HG03060 (cell line): Measurements from ENCODE around the gene OR9G4.

Experiments used
- ATAC-seq: cut with Tn5 transposase; IDR thresholded peaks from one replicate; pipeline ENCODE4 v1.9.1; 2021; ENCODE audit warnings: low read depth, moderate number of reproducible peaks; ENCODE audit not compliant: unreplicated experiment

Gene OR9G4

DNA sequence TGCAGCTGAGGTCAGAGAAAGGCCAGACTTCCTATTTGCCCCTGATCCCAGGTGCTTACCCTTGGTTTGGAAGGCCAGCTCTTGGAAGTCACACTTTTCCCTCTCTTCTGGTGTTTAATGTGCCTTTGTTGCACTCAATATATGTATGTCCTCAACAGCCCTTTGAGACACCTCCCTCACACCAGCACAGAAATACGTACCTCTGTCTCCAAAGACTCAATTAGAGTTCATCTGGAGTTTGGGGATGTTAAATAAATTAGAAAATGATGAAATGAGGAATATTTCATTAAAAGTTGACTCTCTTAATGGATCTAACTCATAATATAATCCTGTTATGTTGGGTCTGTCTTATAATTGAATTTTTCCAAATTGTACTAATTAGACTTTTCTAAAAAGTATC, at the start of gene OR9G4:
OR9G4 (minus strand) TSS at position 101 of the 400 bp plus-strand sequence. CDS start 4,931 bp downstream, outside the sequence.
- no peak for ATAC-seq

GRCh38 chr11:56783448-56784041, 35.0 kb upstream of the OR9G4 start:
- no peak for ATAC-seq

- ATAC-seq, result no peak
These were observed 33.8 kb upstream of the OR9G4 start for GRCh38 chr11:56782167-56782847.

DNA sequence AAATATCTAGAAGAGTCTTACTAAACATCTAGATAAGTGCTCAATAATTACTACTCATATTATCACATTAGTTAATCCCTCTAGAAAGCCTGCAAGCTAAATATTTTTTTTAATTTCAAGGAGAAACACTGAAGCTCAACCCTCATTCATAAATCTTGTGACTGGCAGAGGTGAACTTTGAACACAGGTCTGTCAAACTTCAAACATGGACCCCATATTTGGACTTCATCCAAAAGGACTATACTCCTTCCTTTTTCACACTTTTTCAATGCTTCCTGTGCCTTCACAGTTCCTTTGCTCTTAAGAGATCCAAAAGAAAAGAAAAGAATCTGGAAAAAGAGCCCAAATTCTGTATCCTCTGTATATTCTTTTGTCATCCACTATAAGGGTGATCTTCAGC, 28.3 kb upstream of the OR9G4 start:
- ATAC-seq, result no peak

DNA sequence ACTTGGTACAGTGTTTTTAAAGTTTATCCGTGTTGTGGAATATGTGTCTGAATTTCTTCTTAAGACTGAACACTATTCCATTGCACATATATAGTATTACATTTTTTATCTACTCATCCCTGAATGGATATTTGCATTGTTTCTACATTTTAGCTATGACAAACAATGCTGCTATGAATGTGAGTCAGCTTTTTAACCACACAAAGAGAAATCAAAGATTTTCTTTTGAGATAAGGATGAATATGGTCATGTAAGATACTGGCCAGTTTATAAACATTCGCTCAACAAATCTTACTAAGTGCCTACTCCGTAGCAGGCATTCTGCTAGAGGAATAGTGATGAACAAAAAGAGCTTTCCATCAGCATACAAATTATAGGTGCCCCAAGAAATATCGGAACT, 16.5 kb upstream of the OR9G4 start:
- ATAC-seq, result no peak

DNA sequence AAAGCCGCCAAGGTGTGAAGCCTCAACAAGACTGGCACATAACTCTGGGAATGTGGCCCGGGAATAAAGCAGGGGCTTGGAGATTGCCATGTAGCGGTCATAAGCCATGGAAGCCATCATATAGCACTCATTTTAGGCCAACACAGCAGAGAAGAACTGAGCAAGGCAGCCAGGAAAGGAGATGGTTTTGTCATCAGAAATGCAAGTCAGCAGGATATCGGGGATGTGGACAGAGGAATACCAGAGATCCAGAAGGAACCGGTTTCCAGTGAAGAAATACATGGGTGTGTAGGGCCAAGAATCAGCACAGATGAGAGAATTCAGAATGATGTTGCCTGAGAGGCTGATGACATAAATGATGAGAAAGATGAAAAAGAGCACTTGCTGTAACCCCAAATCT, 3.0 kb upstream of the OR9G4 start:
- no peak for ATAC-seq

DNA sequence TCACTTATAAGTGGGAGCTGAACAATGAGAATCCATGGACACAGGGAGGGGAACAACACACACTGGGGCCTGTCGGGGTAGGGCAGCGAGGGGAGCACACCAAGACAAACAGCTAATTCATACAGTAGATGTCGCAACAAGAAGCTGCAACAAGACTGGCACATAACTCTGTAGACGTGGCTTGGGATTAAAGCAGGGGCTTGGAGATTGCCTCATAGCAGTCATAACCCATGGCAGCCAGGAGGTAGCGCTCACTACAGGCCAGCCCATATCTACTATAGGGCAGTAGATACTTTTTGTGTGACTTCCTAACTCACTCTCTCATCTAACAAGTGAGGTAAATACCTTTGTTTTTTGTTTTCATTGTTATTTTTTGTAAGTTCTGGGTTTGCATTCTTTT, 1.7 kb upstream of the OR9G4 start:
- no peak for ATAC-seq

DNA sequence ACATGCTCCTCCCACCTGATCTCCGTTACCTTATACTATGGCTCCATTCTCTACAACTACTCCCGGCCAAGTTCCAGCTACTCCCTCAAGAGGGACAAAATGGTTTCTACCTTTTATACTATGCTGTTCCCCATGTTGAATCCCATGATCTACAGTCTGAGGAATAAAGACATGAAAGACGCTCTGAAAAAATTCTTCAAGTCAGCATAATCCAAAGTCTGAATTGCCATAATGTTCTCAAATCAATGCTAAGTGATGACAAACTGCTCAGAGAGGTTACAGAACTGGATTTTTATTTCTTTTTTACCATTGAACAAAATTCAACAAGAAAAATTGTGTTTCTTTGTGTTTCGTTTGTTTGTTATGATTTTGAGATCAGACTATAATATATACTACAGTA, 7.6 kb downstream of the OR9G4 start:
- no peak for ATAC-seq

- ATAC-seq, result no peak
These were observed 8.4 kb downstream of the OR9G4 start for GRCh38 chr11:56740107-56740506.

GRCh38 chr11:56720513-56720912, 28.0 kb downstream of the OR9G4 start:
- ATAC-seq, result no peak

DNA sequence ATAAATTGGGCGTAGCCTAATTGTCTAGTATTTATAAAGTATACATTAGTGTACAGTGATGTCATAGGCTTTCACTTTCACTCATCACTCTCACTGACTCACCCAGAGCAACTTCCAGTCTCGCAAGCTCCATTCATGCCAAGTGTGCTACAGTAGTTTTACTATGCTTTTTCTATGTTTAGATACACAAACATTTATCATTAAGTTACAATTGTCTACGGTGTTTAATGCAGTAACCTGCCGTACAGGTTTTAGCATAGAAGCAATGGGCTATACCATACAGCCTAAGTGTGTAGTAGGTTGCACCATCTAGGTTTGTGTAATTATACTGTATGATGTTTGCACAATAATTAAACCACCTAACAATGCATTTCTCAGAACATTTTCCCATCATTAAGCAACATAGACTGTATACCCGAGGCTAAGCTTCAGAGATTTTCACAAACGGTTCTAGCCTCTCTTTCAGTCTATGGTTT, 32.1 kb downstream of the OR9G4 start:
- no peak for ATAC-seq

DNA sequence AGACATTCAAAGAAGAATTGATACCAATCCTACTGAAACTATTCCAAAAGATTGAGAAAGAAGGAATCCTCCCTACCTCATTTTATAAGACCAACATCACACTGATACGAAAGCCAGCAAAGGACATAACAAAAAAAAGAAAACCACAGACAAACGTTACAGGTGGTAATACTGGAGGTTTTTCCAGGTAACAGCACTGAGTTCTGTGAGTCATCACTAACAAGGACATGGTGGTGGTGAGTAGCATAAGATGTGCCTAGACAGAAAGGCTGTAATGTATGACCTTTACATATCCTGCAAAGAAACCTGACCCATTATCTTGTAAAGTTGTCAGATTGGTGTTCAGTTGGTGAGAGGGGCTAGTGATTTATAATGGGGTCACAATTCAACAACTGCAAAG, 34.3 kb downstream of the OR9G4 start:
- no peak for ATAC-seq

DNA sequence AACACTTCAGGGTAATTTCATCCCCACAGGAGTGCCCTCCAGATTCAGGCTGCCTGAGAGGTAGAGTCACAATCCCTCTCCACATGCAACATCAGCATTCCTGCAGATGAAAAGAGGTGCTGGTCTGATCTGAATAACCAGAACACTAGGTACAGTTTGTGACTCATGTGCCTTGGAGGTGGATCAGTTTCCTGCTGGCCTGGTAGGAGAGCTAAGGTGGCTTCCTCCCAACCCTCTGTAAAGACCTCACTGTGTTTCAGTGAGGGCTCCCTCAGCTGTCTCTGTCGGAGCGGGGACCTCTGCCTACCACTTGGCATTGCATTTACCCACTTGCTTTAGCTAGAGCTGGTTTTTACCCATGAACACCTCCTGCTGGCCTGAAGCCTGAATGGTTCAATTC, 42.0 kb downstream of the OR9G4 start:
- ATAC-seq, result no peak

- no peak for ATAC-seq
These were observed 42.6 kb downstream of the OR9G4 start for GRCh38 chr11:56705784-56706396.

GRCh38 chr11:56700914-56701485, 47.5 kb downstream of the OR9G4 start:
- ATAC-seq, result no peak

DNA sequence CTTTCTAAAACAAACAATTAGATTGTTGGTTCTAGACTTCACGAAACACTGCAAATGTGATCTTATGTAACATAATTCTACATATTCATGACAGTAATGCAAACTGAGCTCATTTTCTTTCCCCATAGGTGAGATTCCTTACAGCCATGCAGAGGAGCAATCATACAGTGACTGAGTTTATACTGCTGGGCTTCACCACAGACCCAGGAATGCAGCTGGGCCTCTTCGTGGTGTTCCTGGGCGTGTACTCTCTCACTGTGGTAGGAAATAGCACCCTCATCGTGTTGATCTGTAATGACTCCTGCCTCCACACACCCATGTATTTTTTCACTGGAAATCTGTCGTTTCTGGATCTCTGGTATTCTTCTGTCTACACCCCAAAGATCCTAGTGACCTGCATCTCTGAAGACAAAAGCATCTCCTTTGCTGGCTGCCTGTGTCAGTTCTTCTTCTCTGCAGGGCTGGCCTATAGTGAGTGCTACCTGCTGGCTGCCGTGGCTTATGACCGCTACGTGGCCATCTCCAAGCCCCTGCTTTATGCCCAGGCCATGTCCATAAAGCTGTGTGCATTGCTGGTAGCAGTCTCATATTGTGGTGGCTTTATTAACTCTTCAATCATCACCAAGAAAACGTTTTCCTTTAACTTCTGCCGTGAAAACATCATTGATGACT, 48.1 kb downstream of the OR9G4 start:
- ATAC-seq, result no peak

- no peak for ATAC-seq
These were observed 49.7 kb downstream of the OR9G4 start, which contains the start of gene OR9G1 for GRCh38 chr11:56698795-56699194. Gene OR9G1, plus strand, starts transcription at chr11:56699095. Its CDS starts 1,293 bp downstream, at chr11:56700388.

GRCh38 chr11:56693428-56693827, 55.1 kb downstream of the OR9G4 start:
- ATAC-seq, result no peak
